Amygdala (tissue), 56 donors: ENCODE results near the gene MRPL43.

Experiments
- DNase-seq, 56 donors: peaks; one replicate each; lab custom pipeline; 2025; lab: John Stamatoyannopoulos, UW

The MRPL43 gene

DNA sequence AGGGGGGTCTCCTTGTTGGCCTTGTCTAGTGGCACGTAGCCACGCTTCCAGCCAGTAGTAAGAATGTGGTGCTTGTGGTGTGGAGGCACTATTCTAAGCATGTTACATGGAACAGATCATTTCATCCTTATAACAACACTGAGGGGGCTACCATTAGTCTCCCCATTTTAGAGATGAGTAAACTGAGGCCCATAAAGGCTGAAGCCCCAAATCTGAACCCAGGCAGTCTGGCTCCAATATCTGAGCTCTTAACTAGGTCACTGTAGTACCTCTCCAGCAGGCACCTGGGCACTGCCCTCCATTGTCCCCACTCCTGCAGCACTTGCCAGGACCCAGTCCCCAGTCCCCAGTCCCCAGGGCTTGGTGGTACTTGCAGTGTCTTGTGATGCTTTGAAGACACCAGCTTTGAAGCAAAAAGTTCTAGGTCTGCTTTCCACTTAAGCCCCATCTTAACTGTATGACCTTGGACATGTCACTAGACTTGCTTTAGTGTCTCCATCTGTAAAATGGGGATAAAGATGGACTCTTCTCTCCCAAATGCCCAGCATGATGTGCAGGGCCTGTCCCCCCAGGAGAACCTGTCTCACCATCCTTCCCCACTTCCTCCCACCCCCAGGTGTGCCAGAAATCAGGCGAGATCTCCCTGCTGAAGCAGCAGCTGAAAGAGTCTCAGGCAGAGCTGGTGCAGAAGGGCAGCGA, 18.7 kb upstream of the MRPL43 start:
- DNase-seq = no peak

DNA sequence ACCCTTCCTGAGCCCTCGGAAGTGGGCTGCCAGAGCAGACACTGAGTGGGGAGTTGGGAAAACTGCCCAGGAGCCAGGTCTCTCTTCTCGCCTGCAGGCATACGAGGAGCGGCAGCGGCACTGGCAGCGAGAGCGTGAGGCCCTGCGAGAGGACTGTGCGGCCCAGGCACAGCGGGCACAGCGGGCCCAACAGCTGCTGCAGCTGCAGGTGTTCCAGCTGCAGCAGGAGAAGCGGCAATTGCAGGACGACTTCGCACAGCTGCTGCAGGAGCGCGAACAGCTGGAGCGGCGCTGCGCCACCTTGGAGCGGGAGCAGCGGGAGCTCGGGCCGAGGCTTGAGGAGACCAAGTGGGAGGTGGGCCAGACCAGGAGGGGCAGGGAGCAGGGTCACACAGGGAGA, 18.1 kb upstream of the MRPL43 start:
- DNase-seq = no peak

DNA sequence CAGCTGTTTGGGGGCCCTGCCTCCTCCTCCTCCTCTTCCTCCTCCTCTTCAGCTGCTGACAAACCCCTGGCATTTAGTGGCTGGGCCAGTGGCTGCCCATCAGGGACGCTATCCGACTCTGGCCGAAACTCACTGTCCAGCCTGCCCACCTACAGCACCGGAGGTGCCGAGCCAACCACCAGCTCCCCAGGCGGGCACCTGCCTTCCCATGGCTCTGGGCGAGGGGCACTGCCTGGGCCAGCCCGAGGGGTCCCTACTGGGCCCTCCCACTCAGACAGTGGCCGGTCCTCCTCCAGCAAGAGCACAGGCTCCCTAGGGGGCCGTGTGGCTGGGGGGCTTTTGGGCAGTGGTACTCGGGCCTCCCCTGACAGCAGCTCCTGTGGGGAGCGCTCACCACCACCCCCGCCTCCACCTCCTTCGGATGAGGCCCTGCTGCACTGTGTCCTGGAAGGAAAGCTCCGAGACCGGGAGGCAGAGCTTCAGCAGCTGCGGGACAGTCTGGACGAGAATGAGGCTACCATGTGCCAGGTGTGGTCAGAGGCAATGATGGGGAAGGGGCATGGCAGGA, 16.4 kb upstream of the MRPL43 start:
- no peak for DNase-seq

DNA sequence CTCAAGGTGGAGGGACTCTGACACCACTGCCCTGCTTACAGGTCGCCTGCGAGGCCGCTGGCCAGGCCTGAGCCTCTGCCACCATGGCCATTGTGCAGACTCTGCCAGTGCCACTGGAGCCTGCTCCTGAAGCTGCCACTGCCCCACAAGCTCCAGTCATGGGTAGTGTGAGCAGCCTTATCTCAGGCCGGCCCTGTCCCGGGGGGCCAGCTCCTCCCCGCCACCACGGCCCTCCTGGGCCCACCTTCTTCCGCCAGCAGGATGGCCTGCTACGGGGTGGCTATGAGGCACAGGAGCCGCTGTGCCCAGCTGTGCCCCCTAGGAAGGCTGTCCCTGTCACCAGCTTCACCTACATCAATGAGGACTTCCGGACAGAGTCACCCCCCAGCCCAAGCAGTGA, 15.2 kb upstream of the MRPL43 start:
- no peak for DNase-seq

DNA sequence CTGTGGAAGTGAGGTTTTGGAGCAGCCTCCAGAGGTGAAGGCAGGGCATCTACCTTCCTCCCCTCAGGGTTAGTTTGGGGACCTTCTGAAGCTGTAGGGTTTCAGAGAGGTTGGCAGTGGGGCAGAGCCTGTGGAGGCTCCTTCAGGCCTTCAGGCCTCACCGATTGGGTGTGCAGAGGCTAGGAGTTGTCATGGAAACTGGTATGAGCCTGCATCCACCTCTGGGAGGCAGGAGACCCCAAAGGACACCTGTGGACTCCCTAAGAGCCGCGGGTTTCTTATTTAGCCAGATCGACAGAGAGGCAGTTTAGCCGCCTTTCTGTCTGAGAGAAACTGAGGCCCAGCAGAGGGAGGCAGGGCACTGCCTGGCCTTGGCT, 14.3 kb upstream of the MRPL43 start:
- peak in 1 of 56 donors; percentile 15 for DNase-seq

DNA sequence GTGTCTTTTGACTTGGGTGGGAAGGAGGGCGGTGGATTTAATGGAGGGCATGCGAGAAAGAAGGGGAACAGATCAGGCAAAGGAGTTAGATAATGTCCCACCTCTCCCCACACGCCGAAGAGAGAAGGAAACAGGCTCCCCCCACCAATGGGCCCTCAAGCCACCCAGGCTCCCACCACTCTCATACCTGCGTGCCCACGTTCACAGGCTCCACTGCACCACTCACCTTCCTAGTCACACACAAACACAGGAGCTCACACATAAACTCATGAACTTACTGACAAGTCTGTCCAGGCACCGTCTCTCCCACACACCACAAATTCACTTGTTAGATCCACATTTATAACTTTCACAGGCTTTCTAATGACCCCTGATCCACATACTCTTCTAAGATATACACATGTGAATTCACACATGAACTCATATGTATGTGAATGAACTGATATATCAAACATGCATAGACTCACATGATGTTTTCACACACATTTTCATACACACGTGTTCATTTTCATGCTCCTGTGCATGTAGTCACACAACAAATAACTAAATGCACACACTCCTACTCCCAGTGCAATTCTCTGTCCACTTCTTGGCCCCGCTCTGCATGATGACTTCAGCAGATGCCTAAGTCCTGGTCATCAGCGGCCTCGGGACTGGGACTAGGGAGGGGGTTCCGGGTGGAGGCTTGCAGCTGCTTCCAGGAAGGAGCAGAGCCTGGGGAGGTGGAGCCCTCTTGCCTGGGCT, 13.8 kb upstream of the MRPL43 start:
- DNase-seq = peak in 48 of 56 donors; percentile 11 to 85 (median 61)

DNA sequence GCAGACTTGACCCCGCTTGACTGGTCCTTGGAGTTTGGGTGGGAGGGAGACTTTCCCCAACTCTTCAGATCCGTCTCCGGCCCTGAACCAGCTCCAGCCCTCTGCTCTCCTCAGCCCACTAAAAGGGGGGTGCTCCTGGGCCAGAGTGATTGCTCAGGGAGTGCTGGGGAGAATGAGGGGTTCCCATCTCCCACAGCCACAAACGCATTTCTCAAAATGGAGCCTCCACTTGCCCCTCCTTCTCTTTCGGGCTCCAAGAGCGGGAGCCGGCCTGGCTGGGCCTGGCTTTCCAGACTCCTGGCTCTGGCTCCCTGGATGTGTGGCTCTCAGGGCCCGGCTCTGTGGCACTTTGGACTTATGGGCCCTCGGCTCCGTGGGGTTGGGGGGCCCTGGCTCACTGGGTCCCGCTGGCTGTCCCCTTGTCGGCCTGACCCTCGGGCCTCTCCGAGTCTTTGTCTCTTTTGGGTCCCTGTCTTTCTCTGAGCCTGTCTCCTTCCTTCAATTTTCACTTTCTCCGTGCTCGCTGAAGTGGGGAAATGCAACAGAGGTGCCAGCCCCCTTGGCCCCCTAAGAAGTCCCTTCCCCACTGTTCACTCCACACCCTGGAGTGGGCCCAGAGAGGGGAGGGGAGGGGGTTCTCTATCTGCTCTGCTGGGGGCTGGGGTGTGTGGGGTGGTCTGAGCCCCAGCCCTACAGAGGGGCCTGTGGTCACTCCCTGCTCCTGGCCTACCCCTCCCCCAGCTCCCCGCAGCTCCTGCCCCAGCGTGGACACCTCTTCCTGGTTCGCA, 13.0 kb upstream of the MRPL43 start:
- peak in 20 of 56 donors; percentile 22 to 70 (median 49) for DNase-seq

DNA sequence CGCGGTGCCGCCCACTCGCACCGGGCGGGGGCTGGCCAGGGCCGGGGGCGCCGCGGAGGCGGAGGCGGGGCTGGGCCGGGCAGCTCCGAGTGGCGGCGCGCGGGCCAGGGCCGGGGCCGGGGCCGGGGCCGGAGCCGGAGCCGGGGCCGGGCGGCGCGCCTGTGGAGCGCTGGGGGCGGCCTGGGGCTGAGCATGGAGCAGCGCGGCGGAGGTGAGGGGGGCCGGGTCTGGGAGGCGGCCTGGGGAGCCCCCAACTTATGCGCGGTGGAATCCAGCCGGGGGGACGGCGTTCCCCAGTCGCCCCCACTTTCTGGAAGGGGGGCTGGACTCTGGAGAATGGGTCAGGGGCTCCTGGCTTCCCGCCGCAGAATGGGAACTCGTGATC, 12.4 kb upstream of the MRPL43 start, which contains the start of gene LZTS2:
Gene LZTS2 (plus strand): TSS at position 67 of the 385 bp plus-strand sequence. CDS start 2,731 bp downstream, outside the sequence.
- DNase-seq = peak in 8 of 56 donors; percentile 56 to 79 (median 63)

DNA sequence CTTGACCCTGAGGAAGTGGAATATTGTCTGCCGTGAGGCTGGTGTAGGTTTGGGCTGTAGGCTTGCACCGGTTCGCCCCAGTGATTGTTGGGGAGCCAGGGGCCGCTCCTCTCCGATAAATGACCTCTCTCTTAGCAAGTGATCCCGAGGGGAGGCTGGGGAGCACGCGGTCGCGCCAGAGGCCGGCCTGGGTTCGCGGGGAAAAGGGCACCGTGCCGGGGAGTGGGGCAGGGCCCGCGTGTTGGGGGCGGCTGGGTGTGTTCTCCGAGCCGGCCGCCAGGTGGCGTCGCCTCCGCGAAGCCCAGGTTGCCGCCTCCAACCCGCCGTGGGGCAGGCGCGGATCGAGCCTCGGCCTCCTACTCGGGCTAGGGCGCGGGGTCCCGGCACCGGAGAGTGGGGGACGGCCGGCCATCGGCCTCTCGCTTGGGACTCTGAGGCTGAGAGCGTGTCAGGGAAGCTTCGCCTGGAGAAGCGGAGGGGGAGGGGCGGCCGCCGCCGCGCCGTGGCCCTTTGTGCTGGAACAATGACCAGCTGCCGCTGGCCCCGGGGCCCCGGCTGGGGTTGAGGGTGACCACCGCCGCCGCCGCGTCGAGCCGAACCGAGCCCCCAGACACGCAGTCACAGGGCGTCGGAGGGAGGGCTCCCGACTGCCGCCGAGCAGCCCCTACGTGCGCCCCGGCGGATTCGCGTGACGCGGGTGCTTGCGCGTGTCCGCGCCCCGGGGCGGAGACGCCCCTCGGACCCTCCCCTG, 11.9 kb upstream of the MRPL43 start:
- peak in 51 of 56 donors; percentile 44 to 90 (median 75) for DNase-seq

DNA sequence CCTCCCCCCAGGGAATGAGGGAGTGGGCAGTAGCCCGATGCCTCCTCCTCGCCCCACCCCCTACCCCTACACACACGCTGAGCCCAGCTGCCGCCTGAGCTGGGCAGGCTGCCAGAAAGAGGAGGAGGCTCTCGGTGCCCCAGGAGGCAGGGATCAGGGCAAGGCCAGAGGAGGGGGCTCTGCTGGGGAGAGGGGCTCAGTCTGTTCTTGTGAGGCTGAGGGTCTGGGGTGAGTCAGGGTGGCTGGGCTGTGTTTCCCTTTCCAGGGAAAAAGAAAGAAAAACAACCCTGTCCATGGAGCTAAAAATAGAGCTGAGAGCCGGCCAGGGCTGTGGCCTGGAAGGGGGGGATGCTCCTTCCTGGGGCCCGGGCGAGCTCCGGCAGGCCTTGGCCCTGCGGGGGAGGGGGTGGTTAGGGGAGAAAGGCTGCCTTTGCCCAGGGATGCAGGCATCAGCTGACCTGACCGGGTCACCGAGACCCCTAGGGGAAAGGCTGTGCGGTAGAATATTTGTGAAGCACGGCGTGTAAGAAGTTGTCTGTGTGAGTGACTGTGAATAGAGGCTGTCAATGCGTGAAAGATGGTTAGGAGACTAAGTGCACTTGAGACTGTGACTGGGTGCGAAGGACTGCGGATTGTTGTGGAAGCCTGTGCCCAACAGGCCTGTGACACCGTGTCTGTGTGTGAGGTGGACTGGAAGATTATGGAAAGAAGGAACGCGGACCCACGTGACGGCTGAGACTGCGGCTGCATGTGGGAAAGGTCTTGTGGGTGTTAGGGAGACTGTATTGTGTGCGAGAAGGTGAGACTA, 11.1 kb upstream of the MRPL43 start:
- DNase-seq = peak; percentile 62 to 93 (median 85)

DNA sequence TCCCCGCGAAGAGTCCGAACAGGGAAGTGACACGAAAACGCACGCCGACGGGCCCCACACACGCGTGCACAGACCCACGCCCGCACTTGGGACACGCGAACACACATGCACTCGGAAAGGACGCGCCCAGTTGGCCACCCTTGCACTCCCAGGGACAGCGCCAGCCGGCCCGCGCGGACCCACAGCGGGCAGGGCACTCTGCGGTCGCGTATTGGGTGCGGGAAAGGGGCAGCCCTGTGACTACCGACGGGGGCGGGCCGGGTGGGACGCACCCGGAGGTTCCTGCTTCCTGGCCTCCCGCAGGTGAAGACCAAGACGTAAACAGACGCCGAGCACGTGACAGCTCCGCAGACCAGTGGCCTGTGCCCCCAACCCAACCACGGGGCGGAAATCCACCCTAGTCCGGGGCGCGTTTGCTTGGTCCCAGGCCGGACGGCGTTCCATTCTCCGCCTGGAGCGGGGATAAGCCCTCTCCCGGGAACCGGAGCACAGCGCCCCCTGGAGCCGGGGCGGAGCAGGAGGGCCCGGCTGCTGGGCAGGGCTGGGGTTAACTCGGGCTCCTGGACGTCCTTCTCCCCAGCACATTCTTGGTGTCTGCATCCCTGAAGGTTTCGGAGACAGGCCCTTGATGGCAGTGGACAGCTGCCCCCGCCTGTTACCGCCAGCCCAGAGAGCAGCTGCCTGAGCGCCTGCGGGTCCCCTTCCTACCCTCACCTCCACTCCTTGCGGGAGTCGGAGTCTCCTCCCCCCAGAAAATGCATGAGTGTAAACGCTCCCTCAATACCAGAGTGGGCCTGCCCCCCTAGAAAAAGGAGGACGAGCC, 10.3 kb upstream of the MRPL43 start:
- peak in 40 of 56 donors; percentile 37 to 89 (median 72) for DNase-seq

DNA sequence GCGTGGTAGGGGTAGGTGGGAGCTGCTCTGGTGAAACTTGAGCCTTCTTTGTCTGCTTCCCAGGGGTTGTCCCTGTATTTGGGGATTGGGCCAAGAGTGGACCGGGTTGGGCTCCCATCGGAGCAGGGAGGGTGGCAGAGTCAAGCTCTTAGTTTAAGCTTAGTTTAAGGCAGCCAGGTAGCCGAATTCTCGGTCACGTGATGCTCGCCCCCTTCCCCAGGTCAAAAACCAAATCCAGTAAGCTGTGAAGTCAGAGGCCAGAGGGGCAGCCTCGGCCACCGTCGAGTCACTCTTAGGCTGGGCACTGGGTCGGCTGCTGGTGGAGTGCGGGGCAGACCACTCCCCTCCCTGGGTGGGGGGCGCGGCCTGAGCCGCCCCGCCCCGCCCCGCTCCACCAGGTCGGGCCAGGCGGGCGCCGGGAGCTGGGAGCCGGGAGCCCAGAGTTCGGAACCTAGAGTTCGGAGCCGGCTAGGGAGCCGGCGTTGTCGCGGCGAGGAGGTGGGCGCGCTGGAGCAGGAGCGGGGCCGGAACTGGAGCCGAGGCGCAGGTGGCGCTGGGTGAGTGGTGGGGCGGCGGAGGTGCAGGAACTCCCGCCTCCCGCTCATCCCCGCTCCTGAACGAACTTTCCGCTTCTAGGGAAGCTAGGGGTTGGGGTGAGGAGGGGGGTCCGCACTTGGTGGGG, 9.5 kb upstream of the MRPL43 start:
- peak in 3 of 56 donors; percentile 19 to 54 (median 51) for DNase-seq

DNA sequence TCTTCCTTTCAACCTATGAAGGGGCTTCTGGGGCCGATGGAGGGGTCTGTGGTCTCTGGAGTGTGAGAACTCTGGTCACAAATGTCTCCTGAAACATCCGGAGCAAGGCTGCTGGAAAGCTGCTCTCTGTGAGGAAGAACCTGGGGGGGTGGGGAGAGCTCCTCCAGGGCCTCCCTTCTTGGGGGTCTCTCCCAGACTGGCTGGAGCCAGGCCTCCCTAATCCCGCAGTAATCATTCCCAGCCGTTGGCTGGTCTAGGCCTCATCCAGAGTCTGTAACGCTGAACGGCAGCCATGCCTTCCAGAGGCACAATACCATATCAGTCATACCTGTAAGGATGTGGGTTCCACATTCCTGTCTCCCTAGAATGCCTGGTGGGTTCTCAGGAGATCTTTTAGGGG, 7.9 kb upstream of the MRPL43 start:
- no peak for DNase-seq

DNA sequence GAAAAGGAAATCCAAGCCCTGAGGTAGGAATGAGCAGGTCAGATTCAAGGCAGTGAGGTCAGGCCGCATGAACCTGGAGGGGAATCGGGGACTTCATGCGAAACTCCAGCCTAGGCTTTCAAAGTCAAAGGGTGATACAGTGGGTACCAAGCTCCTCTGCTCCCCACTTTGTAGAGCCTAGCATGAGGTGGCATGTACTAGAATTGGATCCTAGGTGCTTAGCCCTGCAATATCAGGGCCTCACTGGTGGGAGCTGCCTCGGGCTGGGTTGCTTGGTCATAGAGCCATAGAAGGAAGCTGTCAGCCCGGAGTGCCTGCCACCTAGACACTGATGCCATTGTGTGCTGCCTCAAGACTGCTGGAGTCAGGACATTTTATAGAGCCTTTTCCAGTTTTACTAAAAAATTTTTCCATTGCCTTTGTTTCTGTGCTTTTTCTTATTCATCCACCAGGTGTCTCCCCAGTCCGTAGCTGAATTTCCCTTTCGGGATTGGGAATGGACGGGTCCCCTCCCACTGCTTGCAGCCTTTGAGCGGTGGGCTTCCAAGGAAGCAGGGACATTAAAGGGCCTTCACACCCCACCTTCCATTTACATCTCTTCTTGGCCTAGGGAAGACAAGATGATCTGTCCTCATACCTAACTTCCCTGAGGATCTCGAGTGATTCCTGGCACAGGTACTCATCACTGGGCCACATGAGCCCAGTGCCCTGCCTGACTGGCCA, 6.8 kb upstream of the MRPL43 start:
- DNase-seq = peak in 27 of 56 donors; percentile 11 to 69 (median 42)

DNA sequence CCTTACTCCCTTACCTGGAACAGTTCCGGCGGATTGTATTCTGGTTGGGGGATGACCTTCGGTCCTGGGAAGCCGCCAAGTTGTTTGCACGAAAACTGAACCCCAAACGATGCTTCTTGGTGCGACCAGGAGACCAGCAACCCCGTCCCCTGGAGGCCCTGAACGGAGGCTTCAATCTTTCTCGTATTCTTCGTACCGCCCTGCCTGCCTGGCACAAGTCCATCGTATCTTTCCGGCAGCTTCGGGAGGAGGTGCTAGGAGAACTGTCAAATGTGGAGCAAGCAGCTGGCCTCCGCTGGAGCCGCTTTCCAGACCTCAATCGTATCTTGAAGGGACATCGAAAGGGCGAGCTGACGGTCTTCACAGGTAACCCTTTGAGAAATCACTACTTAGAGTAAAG, 1.8 kb upstream of the MRPL43 start:
- DNase-seq = no peak

DNA sequence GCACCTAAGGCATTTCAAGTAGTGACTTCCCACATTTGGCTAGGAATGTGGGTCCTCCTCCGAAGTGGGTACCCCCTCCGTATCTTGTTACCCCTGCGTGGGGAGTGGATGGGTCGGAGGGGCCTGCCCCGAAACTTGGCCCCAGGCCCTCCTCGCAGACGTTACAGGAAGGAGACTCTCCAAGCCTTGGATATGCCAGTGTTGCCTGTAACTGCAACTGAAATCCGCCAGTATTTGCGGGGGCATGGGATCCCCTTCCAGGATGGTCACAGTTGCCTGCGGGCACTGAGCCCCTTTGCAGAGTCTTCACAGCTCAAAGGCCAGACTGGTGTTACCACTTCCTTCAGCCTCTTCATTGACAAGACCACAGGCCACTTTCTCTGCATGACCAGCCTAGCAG, 869 bp upstream of the MRPL43 start:
- DNase-seq = no peak

DNA sequence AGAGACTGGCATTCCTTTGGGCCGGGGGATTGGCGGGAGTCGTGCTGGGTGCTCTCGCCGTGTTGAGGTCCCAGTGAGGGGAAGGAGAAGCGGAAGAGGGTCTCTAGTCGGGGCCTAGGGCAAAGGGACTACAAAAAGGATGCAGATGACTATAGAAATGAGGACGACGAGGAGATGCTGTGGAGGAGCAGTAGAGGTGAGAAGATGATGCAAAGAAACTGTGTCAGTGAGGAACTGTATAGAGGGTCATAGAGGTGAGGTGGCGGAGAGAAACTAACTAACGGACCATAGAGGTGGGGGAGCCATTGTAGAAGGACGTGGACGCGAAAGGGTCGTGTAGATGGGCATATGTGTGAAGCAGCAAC, 370 bp upstream of the MRPL43 start:
- DNase-seq = no peak
